ENCODE data around the gene PRDX5. TPM values are rescaled to one million over a fixed set of nuclear protein-coding genes. Genes with fewer than 3 reads are reported as not detected.

PRDX5 gene
- total and polyA plus RNA-seq, 2 donors (not counting 1 experiment from before 2014, with no cell fraction given): 50.4 to 95.5 TPM

DNA sequence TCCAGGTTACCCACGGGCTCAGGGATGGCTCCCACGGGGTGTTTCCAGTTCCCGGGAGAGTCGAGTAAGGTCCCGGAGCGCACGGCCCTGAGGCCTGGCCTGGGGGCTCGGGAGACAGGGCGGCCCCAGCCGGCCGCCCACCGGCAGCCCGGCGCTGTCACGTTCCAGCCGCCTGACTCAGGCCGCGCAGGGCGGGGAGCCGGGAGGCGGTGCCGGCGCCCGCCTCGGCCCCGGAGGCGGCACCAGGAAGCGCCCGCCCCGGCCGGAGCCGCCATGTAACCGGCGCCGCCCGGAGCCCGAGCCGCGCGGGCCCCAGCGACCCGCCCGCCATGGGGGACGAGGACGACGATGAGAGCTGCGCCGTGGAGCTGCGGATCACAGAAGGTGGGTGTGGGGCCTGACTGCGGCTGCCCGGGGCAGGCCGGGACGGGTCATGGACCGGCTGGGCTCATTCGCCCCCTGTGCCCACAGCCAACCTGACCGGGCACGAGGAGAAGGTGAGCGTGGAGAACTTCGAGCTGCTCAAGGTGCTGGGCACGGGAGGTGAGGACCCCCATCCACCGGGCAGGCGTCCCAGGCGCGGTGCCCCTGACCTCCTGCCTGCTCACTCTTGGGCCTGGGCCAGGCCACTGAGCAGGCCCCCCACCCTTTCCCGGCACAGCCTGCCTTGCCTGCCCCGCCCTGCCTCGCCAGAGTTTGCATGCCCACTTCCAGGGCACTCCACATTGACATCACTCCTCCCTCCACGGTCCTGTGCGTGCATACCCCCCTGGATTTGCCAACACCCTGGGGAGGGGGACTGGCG lies 41.2 kb downstream of the PRDX5 start, which contains the start of gene RPS6KA4:
Gene RPS6KA4, plus strand, starts transcription at position 256 of the 805 bp plus-strand sequence. Its CDS starts 74 bp downstream, at position 330.
- TF ChIP-seq, protein P1, sequence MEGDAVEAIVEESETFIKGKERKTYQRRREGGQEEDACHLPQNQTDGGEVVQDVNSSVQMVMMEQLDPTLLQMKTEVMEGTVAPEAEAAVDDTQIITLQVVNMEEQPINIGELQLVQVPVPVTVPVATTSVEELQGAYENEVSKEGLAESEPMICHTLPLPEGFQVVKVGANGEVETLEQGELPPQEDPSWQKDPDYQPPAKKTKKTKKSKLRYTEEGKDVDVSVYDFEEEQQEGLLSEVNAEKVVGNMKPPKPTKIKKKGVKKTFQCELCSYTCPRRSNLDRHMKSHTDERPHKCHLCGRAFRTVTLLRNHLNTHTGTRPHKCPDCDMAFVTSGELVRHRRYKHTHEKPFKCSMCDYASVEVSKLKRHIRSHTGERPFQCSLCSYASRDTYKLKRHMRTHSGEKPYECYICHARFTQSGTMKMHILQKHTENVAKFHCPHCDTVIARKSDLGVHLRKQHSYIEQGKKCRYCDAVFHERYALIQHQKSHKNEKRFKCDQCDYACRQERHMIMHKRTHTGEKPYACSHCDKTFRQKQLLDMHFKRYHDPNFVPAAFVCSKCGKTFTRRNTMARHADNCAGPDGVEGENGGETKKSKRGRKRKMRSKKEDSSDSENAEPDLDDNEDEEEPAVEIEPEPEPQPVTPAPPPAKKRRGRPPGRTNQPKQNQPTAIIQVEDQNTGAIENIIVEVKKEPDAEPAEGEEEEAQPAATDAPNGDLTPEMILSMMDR (IDR thresholded peaks at IDR 0.05): no peak
- no peak for TF ChIP-seq EZH2 (IDR thresholded peaks at IDR 0.05; ENCODE audit: borderline replicate concordance, insufficient read depth, low read depth, low read length, poor library complexity, severe bottlenecking)

More for the DNA sequence above, 41.2 kb downstream of the PRDX5 start, which contains the start of gene RPS6KA4:
- Mint-ChIP-seq H3K9me3 (ENCODE audit: insufficient read depth) (no peaks in the 10 kb centered on the region), H3K27me3 (no peaks in the 10 kb centered on the region), H3K4me3 (peak within 1 kb of the TSS; percentile 94), H3K4me1 (peaks cover 43% of the 10 kb centered on the region), H3K27ac (peak within 1 kb of the TSS; percentile 81)
- peaks cover 11% of the 10 kb centered on the region for H3K79me2 ChIP-seq (ENCODE audit: control insufficient read depth, insufficient read depth, low read length)
- ChIA-PET CTCF (interaction anchor here (1.0 to 10.2 kb wide), 9 partner anchors 17 to 154 kb away, joined by 3 to 188 read pairs (median 6); partner anchors contain the start of genes PRDX5 and TRMT112), POLR2A (interaction anchor here (1.2 kb wide), 1 partner anchor 41 kb away, joined by 4 read pairs; the partner anchor contains the start of genes PRDX5 and TRMT112)
- intact Hi-C loops (cut with micrococcal nuclease): loop anchor here (1.0 to 5.0 kb wide), 2 partner anchors 41 to 88 kb away; partner anchors contain the start of gene PRDX5
- peak within 1 kb of the TSS; percentile 26 to 86 (median 75) for H3K4me3 ChIP-seq (ENCODE audit: control extremely low read depth in 1 of 5, extremely low read depth in 1 of 5, insufficient read depth in 1 of 5, low read depth in 2 of 5, low read length in 4 of 5)
- no peaks in the 10 kb centered on the region for H3K9me3 ChIP-seq (ENCODE audit: control extremely low read depth in 1 of 3, control insufficient read depth in 2 of 3, insufficient read depth in 1 of 3, low read length in 2 of 3)
- H3K27me3 ChIP-seq (replicated peaks in 1 of 4; ENCODE audit: control extremely low read depth in 1 of 4, control insufficient read depth in 3 of 4, insufficient read depth in 4 of 4, low read length in 3 of 4): no peaks in the 10 kb centered on the region
- H3K9ac ChIP-seq (ENCODE audit: low read length): peak within 1 kb of the TSS; percentile 73
- under 1% methylated on average over 70 of the region's 70 CpGs for WGBS (ENCODE audit: insufficient coverage)
- ATAC-seq (ENCODE audit: low read depth) (peak; percentile 72), DNase-seq (peak; percentile 68)
- peaks cover 0 to 18% of the 10 kb centered on the region in 2 experiments for H3K36me3 ChIP-seq (replicated peaks in 1 of 2; ENCODE audit: control extremely low read depth in 1 of 2, control insufficient read depth in 1 of 2, extremely low read depth in 1 of 2, insufficient read depth in 2 of 2, low read length in 1 of 2)
- H2AFZ ChIP-seq (ENCODE audit: insufficient read depth, low read depth, low read length, poor library complexity, severe bottlenecking): peak within 1 kb of the TSS; percentile 86
- peak within 1 kb of the TSS; percentile 12 to 46 for H3K27ac ChIP-seq (ENCODE audit: low read length in 2 of 2)
- peaks cover 40% of the 10 kb centered on the region for H4K20me1 ChIP-seq (ENCODE audit: control insufficient read depth, insufficient read depth, low read length, poor library complexity, severe bottlenecking)
- H3K4me2 ChIP-seq (replicated peaks; ENCODE audit: low read depth, low read length, poor library complexity, severe bottlenecking): peak within 1 kb of the TSS; percentile 93
- H3K4me1 ChIP-seq (ENCODE audit: control insufficient read depth in 2 of 2, insufficient read depth in 2 of 2, low read length in 2 of 2): peaks cover 27 to 51% of the 10 kb centered on the region in 2 donors

Measured in B cell (primary cell).